Mesendoderm (in vitro differentiated cells): ENCODE data around the gene CPA5.

Experiments used
- DNase-seq: peaks from one replicate; pipeline ENCODE4 v3.0.0; 2013
- H2AK5ac ChIP-seq: 2 replicates; pipeline ENCODE4 v1.6.1; 2013; ENCODE audit warnings: low read length, inconsistent platforms
- H2BK120ac ChIP-seq: 2 replicates; pipeline ENCODE4 v1.6.1; 2013; ENCODE audit warnings: low read depth, mild to moderate bottlenecking, low read length, moderate library complexity, mixed read lengths
- H2BK15ac ChIP-seq: replicated peaks from 2 replicates; pipeline ENCODE4 v1.6.1; 2013; ENCODE audit warnings: low read depth, mild to moderate bottlenecking, moderate library complexity
- H2BK5ac ChIP-seq: 2 replicates; pipeline ENCODE4 v1.6.1; 2013; ENCODE audit warnings: low read length, inconsistent platforms
- H3K18ac ChIP-seq: 2 replicates; pipeline ENCODE4 v1.6.1; 2013; ENCODE audit warnings: mild to moderate bottlenecking, low read length, mixed read lengths
- H3K23ac ChIP-seq: one replicate; pipeline ENCODE4 v1.6.1; 2013; ENCODE audit warnings: low read length
- H3K27ac ChIP-seq: 2 replicates; pipeline ENCODE4 v1.5.1; 2013; ENCODE audit warnings: low read depth, mild to moderate bottlenecking, inconsistent platforms, low read length, moderate library complexity
- H3K27me3 ChIP-seq: 2 replicates; pipeline ENCODE4 v1.6.1; 2013; ENCODE audit warnings: low read length, control low read depth, mild to moderate bottlenecking, inconsistent platforms; ENCODE audit not compliant: insufficient read depth, poor library complexity
- H3K36me3 ChIP-seq: 2 replicates; pipeline ENCODE4 v1.6.1; 2013; ENCODE audit warnings: low read length, inconsistent platforms; ENCODE audit not compliant: control insufficient read depth, insufficient read depth
- H3K4ac ChIP-seq: one replicate; pipeline ENCODE4 v1.6.1; 2013; ENCODE audit warnings: low read depth, mild to moderate bottlenecking, low read length, moderate library complexity
- H3K4me1 ChIP-seq: 2 replicates; pipeline ENCODE4 v1.6.1; 2013; ENCODE audit warnings: low read depth, low read length, inconsistent platforms; ENCODE audit not compliant: control insufficient read depth
- H3K4me2 ChIP-seq: 2 replicates; pipeline ENCODE4 v1.6.1; 2013; ENCODE audit warnings: low read length
- H3K4me3 ChIP-seq: 2 replicates; pipeline ENCODE4 v1.5.1; 2013; ENCODE audit warnings: mild to moderate bottlenecking, low read length
- H3K56ac ChIP-seq: one replicate; pipeline ENCODE4 v1.6.1; 2013; ENCODE audit warnings: low read length
- H3K79me1 ChIP-seq: 2 replicates; pipeline ENCODE4 v1.6.1; 2013; ENCODE audit warnings: low read length, inconsistent platforms
- H3K79me2 ChIP-seq: 2 replicates; pipeline ENCODE4 v1.6.1; 2013; ENCODE audit warnings: mild to moderate bottlenecking, low read length; ENCODE audit not compliant: control insufficient read depth, insufficient read depth
- H3K9ac ChIP-seq: 2 replicates; pipeline ENCODE4 v1.6.1; 2013; ENCODE audit warnings: low read length, inconsistent platforms
- H4K5ac ChIP-seq: one replicate; pipeline ENCODE4 v1.6.1; 2013; ENCODE audit warnings: low read length
- H4K8ac ChIP-seq: one replicate; pipeline ENCODE4 v1.6.1; 2013; ENCODE audit warnings: low read depth, mild to moderate bottlenecking, control low read depth, low read length, moderate library complexity
- WGBS: extraction: QIAGEN DNeasy Blood & Tissue Kit; methylation state at CpG from one replicate; pipeline ENCODE4 v1.1.7; 2013; ENCODE audit warnings: low lambda C conversion rate, missing lambda C conversion rate; ENCODE audit not compliant: insufficient coverage; ENCODE audit errors: extremely low coverage; 5-methylcytosine and 5-hydroxymethylcytosine counted together

The CPA5 gene

DNA sequence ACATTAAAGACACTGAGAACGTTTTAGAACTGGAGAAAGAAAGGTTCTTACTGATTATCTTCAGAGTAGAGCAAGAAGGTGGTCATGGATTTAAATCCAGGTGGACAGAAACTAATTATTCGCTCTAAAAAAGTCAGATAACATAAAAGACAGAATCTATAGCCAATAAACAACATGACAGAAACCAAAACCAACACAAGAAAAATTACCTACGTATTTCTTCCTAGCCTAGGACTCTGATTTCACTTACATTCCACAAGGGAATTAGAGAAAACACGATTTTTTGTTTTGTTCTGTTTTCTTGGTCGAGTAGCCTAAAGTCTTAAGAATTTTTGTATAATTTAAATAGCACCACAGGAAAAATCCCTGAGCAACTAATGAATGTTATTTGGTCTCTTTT lies 50.8 kb downstream of the CPA5 start:
- WGBS = no CpG with 5 or more reads among the region's 5 CpGs
- Histone ChIP-seq H2BK5ac (no peak overlapping the region), H3K4ac (no peak overlapping the region), H3K36me3 (no peaks in the 10 kb centered on the region), H2BK120ac (no peak overlapping the region), H4K8ac (no peak overlapping the region), H3K23ac (no peak overlapping the region), H3K18ac (no peak overlapping the region), H3K4me3 (no peak overlapping the region), H3K79me1 (no peaks in the 10 kb centered on the region), H3K27ac (no peak overlapping the region), H3K79me2 (no peaks in the 10 kb centered on the region), H3K4me2 (no peak overlapping the region), H3K4me1 (no peaks in the 10 kb centered on the region), H2BK15ac (no peak overlapping the region), H4K5ac (no peak overlapping the region), H3K9ac (no peak overlapping the region), H3K27me3 (no peaks in the 10 kb centered on the region), H3K56ac (no peak overlapping the region), H2AK5ac (no peak overlapping the region)
- DNase-seq = no peak

GRCh38 chr7:130396109-130396508 lies 51.5 kb downstream of the CPA5 start:
- Histone ChIP-seq H3K79me1 (no peaks in the 10 kb centered on the region), H2BK5ac (no peak overlapping the region), H2AK5ac (no peak overlapping the region), H3K4me3 (no peak overlapping the region), H3K4me1 (no peaks in the 10 kb centered on the region), H4K5ac (no peak overlapping the region), H3K27me3 (no peaks in the 10 kb centered on the region), H3K4me2 (no peak overlapping the region), H3K4ac (no peak overlapping the region), H3K27ac (no peak overlapping the region), H2BK120ac (no peak overlapping the region), H4K8ac (no peak overlapping the region), H3K18ac (no peak overlapping the region), H3K36me3 (no peaks in the 10 kb centered on the region), H3K79me2 (no peaks in the 10 kb centered on the region), H3K23ac (no peak overlapping the region), H3K56ac (no peak overlapping the region), H2BK15ac (no peak overlapping the region), H3K9ac (no peak overlapping the region)
- no peak for DNase-seq
- WGBS = no CpG with 5 or more reads among the region's 3 CpGs

DNA sequence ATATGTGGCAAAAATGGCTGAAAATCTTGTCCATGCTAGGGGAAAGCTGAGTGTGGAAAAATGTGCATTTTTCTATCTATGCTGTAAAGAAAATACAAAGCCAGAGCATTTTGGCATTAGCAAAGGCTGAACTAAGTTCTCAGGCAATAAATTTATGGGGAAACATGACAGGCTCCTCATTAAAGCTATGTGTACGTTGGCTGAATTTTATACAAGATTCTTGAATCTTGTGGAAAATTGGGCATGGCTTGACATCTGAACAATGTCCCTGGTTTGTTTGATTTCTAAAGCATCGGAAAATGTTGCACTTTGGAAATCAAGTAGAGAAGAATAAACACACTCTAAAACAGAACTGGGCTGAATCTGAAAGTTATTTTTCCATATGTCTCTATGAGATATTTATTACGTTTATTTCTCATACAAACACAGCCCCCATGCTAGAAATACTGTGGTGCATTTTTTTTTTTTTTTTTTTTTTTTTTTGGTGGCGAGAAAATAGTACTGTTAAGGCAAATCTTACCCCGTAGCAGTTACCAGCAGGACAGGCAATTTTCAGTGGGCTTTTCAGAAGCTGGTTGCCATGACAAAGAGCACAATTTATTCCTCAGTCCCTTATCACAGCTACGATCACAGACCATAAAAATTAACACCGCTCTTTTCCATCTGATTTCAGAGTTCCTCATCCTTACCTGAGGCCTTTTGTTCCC lies 52.6 kb downstream of the CPA5 start:
- no CpG with 5 or more reads among the region's 7 CpGs for WGBS
- H3K27me3 ChIP-seq = no peaks in the 10 kb centered on the region
- H3K4me3 ChIP-seq = no peak overlapping the region
- H3K56ac ChIP-seq = no peak overlapping the region
- no peak for DNase-seq
- no peak overlapping the region for H3K4ac ChIP-seq
- H3K27ac ChIP-seq = no peak overlapping the region
- H3K79me2 ChIP-seq = no peaks in the 10 kb centered on the region
- no peaks in the 10 kb centered on the region for H3K4me1 ChIP-seq
- no peak overlapping the region for H3K4me2 ChIP-seq
- no peak overlapping the region for H2BK15ac ChIP-seq
- H3K36me3 ChIP-seq = no peaks in the 10 kb centered on the region
- H2AK5ac ChIP-seq = no peak overlapping the region
- no peaks in the 10 kb centered on the region for H3K79me1 ChIP-seq
- no peak overlapping the region for H3K23ac ChIP-seq
- no peak overlapping the region for H2BK5ac ChIP-seq
- no peak overlapping the region for H2BK120ac ChIP-seq
- H4K5ac ChIP-seq = no peak overlapping the region
- H3K18ac ChIP-seq = no peak overlapping the region
- no peak overlapping the region for H4K8ac ChIP-seq
- no peak overlapping the region for H3K9ac ChIP-seq

GRCh38 chr7:130397758-130398073 lies 53.1 kb downstream of the CPA5 start:
- Histone ChIP-seq H3K23ac (no peak overlapping the region), H2AK5ac (no peak overlapping the region), H3K4me3 (no peak overlapping the region), H3K4me1 (no peaks in the 10 kb centered on the region), H3K27ac (no peak overlapping the region), H3K4me2 (no peak overlapping the region), H3K36me3 (no peaks in the 10 kb centered on the region), H2BK5ac (no peak overlapping the region), H3K18ac (no peak overlapping the region), H3K27me3 (no peaks in the 10 kb centered on the region), H3K9ac (no peak overlapping the region), H4K8ac (no peak overlapping the region), H3K4ac (no peak overlapping the region), H3K79me1 (no peaks in the 10 kb centered on the region), H2BK15ac (no peak overlapping the region), H3K56ac (no peak overlapping the region), H4K5ac (no peak overlapping the region), H3K79me2 (no peaks in the 10 kb centered on the region), H2BK120ac (no peak overlapping the region)
- WGBS = no CpG with 5 or more reads among the region's 3 CpGs
- DNase-seq = no peak

DNA sequence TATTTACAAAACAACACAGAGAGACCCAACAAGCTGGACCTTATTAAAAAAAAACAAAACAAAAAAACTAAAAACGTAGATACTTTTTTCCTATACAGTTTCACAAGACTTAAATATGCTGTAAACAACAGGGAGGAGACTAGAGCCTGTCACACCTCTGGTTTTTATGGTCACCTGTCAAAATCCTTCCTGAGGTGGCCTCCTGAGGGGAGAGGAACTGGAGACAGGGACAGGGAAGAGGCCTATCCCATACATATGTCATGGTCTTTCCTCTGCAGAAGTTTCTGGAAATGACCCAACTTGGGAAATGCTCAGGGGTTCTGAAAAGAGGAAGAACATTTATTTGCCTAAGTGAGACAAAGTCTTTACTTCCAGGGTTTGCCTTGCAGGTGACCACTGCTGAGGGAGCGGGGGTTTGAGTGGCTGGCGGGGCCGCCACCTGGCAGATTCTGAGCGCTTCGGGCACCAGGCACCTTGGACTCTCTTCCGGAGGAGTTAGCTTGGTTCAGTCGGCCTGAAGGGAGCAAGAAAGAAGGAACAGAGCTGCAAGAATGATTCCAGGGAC lies 54.0 kb downstream of the CPA5 start:
- Histone ChIP-seq H3K79me1 (no peaks in the 10 kb centered on the region), H3K36me3 (no peaks in the 10 kb centered on the region), H3K27ac (no peak overlapping the region), H2BK120ac (no peak overlapping the region), H3K56ac (no peak overlapping the region), H3K4me2 (no peak overlapping the region), H3K9ac (no peak overlapping the region), H3K79me2 (no peaks in the 10 kb centered on the region), H4K5ac (no peak overlapping the region), H3K18ac (no peak overlapping the region), H3K4me1 (no peaks in the 10 kb centered on the region), H3K4me3 (no peak overlapping the region), H4K8ac (no peak overlapping the region), H2AK5ac (no peak overlapping the region), H3K27me3 (no peaks in the 10 kb centered on the region), H2BK5ac (no peak overlapping the region), H2BK15ac (no peak overlapping the region), H3K23ac (no peak overlapping the region), H3K4ac (no peak overlapping the region)
- DNase-seq = no peak
- no CpG with 5 or more reads among the region's 8 CpGs for WGBS

GRCh38 chr7:130400120-130400572 lies 55.5 kb downstream of the CPA5 start:
- Histone ChIP-seq H4K5ac (no peak overlapping the region), H3K4ac (no peak overlapping the region), H3K4me1 (no peaks in the 10 kb centered on the region), H3K23ac (no peak overlapping the region), H3K27me3 (no peaks in the 10 kb centered on the region), H3K79me2 (no peaks in the 10 kb centered on the region), H2BK5ac (no peak overlapping the region), H4K8ac (no peak overlapping the region), H3K4me2 (no peak overlapping the region), H3K9ac (no peak overlapping the region), H3K18ac (no peak overlapping the region), H3K36me3 (no peaks in the 10 kb centered on the region), H3K27ac (no peak overlapping the region), H2BK120ac (no peak overlapping the region), H3K4me3 (no peak overlapping the region), H3K79me1 (no peaks in the 10 kb centered on the region), H2AK5ac (no peak overlapping the region), H3K56ac (no peak overlapping the region), H2BK15ac (no peak overlapping the region)
- DNase-seq = no peak
- WGBS = no CpG with 5 or more reads among the region's 4 CpGs
